OCI-LY7 (cell line): ENCODE data around the gene SARDH. TPM values are rescaled to one million over a fixed set of nuclear protein-coding genes. Genes with fewer than 3 reads are reported as not detected.

ENCODE experiments used
- BruUV-seq: library from RNA; stranded (reverse); fragments of 400-500 nt; replicated peaks from 2 replicates; lab custom pipeline; 2021; lab: Mats Ljungman, UMichigan
- CTCF ChIA-PET: fragments of 300-600 bp; sonication (Branson Sonifier 250); formaldehyde crosslinking; loops from one replicate; lab custom pipeline; 2022; ENCODE audit warnings: antibody characterized with exemption; ENCODE audit not compliant: unreplicated experiment; lab: Charles Lee
- POLR2A ChIA-PET: fragments of 300-600 bp; sonication (Branson Sonifier 250); formaldehyde crosslinking; loops from one replicate; lab custom pipeline; 2022; ENCODE audit warnings: antibody characterized with exemption; lab: Charles Lee
- DNase-seq: peaks from one replicate; pipeline ENCODE4 v3.0.0-alpha.2; 2015; ENCODE audit warnings: low spot score
- H2AFZ ChIP-seq: fragments of 200-600 bp; sonication (generic), shearing (Covaris generic); 2 replicates; pipeline ENCODE4 v1.6.1; 2014; ENCODE audit warnings: mild to moderate bottlenecking, antibody characterized with exemption, low read length, moderate library complexity
- H3K27ac ChIP-seq: fragments of 200-600 bp; sonication (generic); 2 replicates; pipeline ENCODE4 v1.5.1; 2014; ENCODE audit warnings: mixed run types, low read depth, mild to moderate bottlenecking, moderate library complexity, low read length, inconsistent platforms; ENCODE audit not compliant: poor library complexity, severe bottlenecking
- H3K36me3 ChIP-seq: fragments of 200-600 bp; sonication (generic); 2 replicates; pipeline ENCODE4 v1.6.1; 2014; ENCODE audit warnings: mild to moderate bottlenecking, antibody characterized with exemption, low read length, moderate library complexity, mixed read lengths; ENCODE audit not compliant: insufficient read depth
- H3K4me1 ChIP-seq: fragments of 200-600 bp; sonication (generic); 2 replicates; pipeline ENCODE4 v1.5.1; 2014; ENCODE audit warnings: mild to moderate bottlenecking, low read length; ENCODE audit not compliant: insufficient read depth, poor library complexity, severe bottlenecking
- H3K4me2 ChIP-seq: fragments of 200-600 bp; sonication (generic); 2 replicates; pipeline ENCODE4 v1.6.1; 2014; ENCODE audit warnings: mild to moderate bottlenecking, low read length
- H3K4me3 ChIP-seq: fragments of 200-600 bp; sonication (generic); 2 replicates; pipeline ENCODE4 v1.5.1; 2014; ENCODE audit warnings: mild to moderate bottlenecking, low read depth, low read length; ENCODE audit not compliant: poor library complexity, severe bottlenecking
- H3K79me2 ChIP-seq: fragments of 200-600 bp; sonication (generic); 2 replicates; pipeline ENCODE4 v1.6.1; 2016; ENCODE audit warnings: low read depth, mild to moderate bottlenecking, low read length, moderate library complexity, mixed read lengths; ENCODE audit not compliant: insufficient read depth
- H3K9me2 ChIP-seq: fragments of 200-600 bp; sonication (generic); 2 replicates; pipeline ENCODE4 v1.6.1; 2016; ENCODE audit warnings: mild to moderate bottlenecking, low read length, mixed read lengths; ENCODE audit not compliant: insufficient read depth
- H3K9me3 ChIP-seq: fragments of 200-600 bp; sonication (generic); 2 replicates; pipeline ENCODE4 v1.6.1; 2014; ENCODE audit warnings: mild to moderate bottlenecking, mixed run types, low read length, mixed read lengths
- H4K20me1 ChIP-seq: fragments of 200-600 bp; sonication (generic); 2 replicates; pipeline ENCODE4 v1.6.1; 2014; ENCODE audit warnings: mild to moderate bottlenecking, antibody characterized with exemption, low read length, moderate library complexity, mixed read lengths; ENCODE audit not compliant: insufficient read depth
- CTCF ChIP-seq: fragments of 200-600 bp; sonication (generic); conservative IDR thresholded peaks from 2 replicates; pipeline ENCODE4 v1.5.1; 2014; ENCODE audit warnings: mild to moderate bottlenecking, antibody characterized with exemption, low read length, moderate library complexity, mixed read lengths
- EZH2phosphoT487 ChIP-seq: fragments of 200-600 bp; sonication (generic); IDR thresholded peaks from 2 replicates; pipeline ENCODE4 v1.6.1; 2018; ENCODE audit warnings: low read depth, borderline replicate concordance, mild to moderate bottlenecking, mixed run types, antibody characterized with exemption, low read length, moderate library complexity, mixed read lengths
- intact Hi-C: fragments of 100-400 bp; cut with micrococcal nuclease; formaldehyde crosslinking; loops from one replicate; pipeline ENCODE4 v1.10.0; 2022; ENCODE audit not compliant: unreplicated experiment
- total RNA-seq, 2 experiments: library from RNA; depleted of rRNA in 1 of 2; stranded (reverse); fragments of >200 nt in 1 of 2; shearing (Covaris generic) in 1 of 2; gene quantifications; 2 replicates each; pipeline ENCODE4 v1.2.3, GENCODE V29; 2014 to 2022

The SARDH gene
- total RNA-seq, 2 experiments from 2014 or later = 42.8 to 60.8 TPM

- H3K9me2 ChIP-seq = no peaks in the 10 kb centered on the region
- no peak overlapping the region for H3K4me2 ChIP-seq
- H3K27ac ChIP-seq = no peak overlapping the region
- TF ChIP-seq CTCF (no peak), EZH2phosphoT487 (no peak)
- H4K20me1 ChIP-seq = no peaks in the 10 kb centered on the region
- no peak for DNase-seq
- no peak overlapping the region for H2AFZ ChIP-seq
- H3K36me3 ChIP-seq = peaks cover 27% of the 10 kb centered on the region
- H3K9me3 ChIP-seq = 0 out of 2 replicates have a peak, but pooled peaks cover 6% of the 10 kb centered on the region
- no TSS peak for BruUV-seq
- ChIA-PET POLR2A (no interaction called here), CTCF (no interaction called here)
- H3K4me3 ChIP-seq = no peak overlapping the region
- H3K79me2 ChIP-seq = no peaks in the 10 kb centered on the region
- intact Hi-C loops = no loop called here
- H3K4me1 ChIP-seq = no peaks in the 10 kb centered on the region
Measured at GRCh38 chr9:133666845-133667244, 71.3 kb downstream of the SARDH start.

- Histone ChIP-seq H2AFZ (no peak overlapping the region), H3K4me2 (no peak overlapping the region), H4K20me1 (no peaks in the 10 kb centered on the region), H3K9me2 (no peaks in the 10 kb centered on the region), H3K27ac (no peak overlapping the region), H3K4me3 (no peak overlapping the region), H3K9me3 (0 out of 2 replicates have a peak, but pooled peaks cover 6% of the 10 kb centered on the region), H3K36me3 (peaks cover 22% of the 10 kb centered on the region), H3K79me2 (no peaks in the 10 kb centered on the region), H3K4me1 (no peaks in the 10 kb centered on the region)
- intact Hi-C loops = no loop called here
- no TSS peak for BruUV-seq
- ChIA-PET POLR2A (interaction anchor here (0.6 kb wide), 1 partner anchor 143 kb away, joined by 3 read pairs; no protein-coding TSS in a partner anchor), CTCF (no interaction called here)
- TF ChIP-seq EZH2phosphoT487 (no peak), CTCF (no peak)
- DNase-seq = no peak
Measured at GRCh38 chr9:133666387-133666786, 71.8 kb downstream of the SARDH start.

GRCh38 chr9:133665535-133665934 lies 72.6 kb downstream of the SARDH start:
- Histone ChIP-seq H3K4me3 (no peak overlapping the region), H3K4me1 (no peaks in the 10 kb centered on the region), H3K79me2 (no peaks in the 10 kb centered on the region), H3K4me2 (no peak overlapping the region), H3K27ac (no peak overlapping the region), H3K36me3 (peaks cover 14% of the 10 kb centered on the region), H2AFZ (no peak overlapping the region), H4K20me1 (no peaks in the 10 kb centered on the region), H3K9me2 (no peaks in the 10 kb centered on the region), H3K9me3 (0 out of 2 replicates have a peak, but pooled peaks cover 6% of the 10 kb centered on the region)
- ChIA-PET POLR2A (no interaction called here), CTCF (no interaction called here)
- TF ChIP-seq EZH2phosphoT487 (no peak), CTCF (no peak)
- BruUV-seq = no TSS peak
- no peak for DNase-seq
- intact Hi-C loops = no loop called here
